SK-N-SH (cell line): ENCODE results near the gene PCP2.

Experiments used
- CHD2 ChIP-seq: fragments of 150-350 bp; IDR thresholded peaks from 2 replicates; pipeline ENCODE4 v1.6.1; 2018; ENCODE audit warnings: low read length; ENCODE audit not compliant: partially characterized antibody
- ELF1 ChIP-seq: IDR thresholded peaks from 2 replicates; pipeline ENCODE4 v1.4.0; 2012
- GATA2 ChIP-seq: sonication (generic); formaldehyde crosslinking; IDR thresholded peaks from 2 replicates; pipeline ENCODE4 v1.5.0; 2020; ENCODE audit warnings: mild to moderate bottlenecking, missing genetic modification reagents
- TAF1 ChIP-seq: IDR thresholded peaks from 2 replicates; pipeline ENCODE4 v1.6.1; 2012; ENCODE audit warnings: low read depth, mild to moderate bottlenecking, low read length, moderate library complexity, borderline replicate concordance
- TF ChIP-seq, protein P1 (sequence below): fragments of 200-600 bp; sonication (generic); IDR thresholded peaks from 2 replicates; pipeline ENCODE4 v1.6.1; 2017; ENCODE audit warnings: antibody characterized with exemption, mild to moderate bottlenecking, moderate library complexity
- TF ChIP-seq, protein P2 (sequence below): IDR thresholded peaks from 2 replicates; pipeline ENCODE4 v1.4.0; 2012; ENCODE audit warnings: low read depth
- TF ChIP-seq, protein P3 (sequence below): IDR thresholded peaks from 2 replicates; pipeline ENCODE4; 2012

DNA sequence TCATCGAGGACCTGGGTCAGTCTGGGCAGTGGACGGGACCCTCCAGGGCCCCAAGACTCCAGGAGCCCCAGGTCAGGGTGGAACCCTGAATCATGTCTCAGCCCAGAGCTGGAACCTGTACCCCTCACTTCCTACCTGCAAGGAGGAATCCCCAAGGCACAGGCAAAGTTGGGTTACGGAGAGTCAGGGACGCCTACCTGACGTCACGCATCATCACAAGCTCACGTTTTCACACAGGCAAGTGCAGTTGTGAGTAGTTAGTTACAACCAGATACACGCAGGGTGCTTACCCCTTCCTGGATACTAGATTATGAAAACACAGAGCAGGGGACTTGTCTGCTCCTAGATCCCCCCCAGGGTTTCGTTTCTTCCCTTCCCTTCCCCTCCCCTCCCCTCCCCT is 37.3 kb upstream of the PCP2 start:
- TF ChIP-seq, protein P1, sequence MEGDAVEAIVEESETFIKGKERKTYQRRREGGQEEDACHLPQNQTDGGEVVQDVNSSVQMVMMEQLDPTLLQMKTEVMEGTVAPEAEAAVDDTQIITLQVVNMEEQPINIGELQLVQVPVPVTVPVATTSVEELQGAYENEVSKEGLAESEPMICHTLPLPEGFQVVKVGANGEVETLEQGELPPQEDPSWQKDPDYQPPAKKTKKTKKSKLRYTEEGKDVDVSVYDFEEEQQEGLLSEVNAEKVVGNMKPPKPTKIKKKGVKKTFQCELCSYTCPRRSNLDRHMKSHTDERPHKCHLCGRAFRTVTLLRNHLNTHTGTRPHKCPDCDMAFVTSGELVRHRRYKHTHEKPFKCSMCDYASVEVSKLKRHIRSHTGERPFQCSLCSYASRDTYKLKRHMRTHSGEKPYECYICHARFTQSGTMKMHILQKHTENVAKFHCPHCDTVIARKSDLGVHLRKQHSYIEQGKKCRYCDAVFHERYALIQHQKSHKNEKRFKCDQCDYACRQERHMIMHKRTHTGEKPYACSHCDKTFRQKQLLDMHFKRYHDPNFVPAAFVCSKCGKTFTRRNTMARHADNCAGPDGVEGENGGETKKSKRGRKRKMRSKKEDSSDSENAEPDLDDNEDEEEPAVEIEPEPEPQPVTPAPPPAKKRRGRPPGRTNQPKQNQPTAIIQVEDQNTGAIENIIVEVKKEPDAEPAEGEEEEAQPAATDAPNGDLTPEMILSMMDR: no peak
- TF ChIP-seq TAF1: no peak
- TF ChIP-seq, protein P2, sequence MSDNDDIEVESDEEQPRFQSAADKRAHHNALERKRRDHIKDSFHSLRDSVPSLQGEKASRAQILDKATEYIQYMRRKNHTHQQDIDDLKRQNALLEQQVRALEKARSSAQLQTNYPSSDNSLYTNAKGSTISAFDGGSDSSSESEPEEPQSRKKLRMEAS: no peak
- no peak for TF ChIP-seq GATA2 (CRISPR knock-in tag)
- no peak for TF ChIP-seq CHD2
- no peak for TF ChIP-seq ELF1
- TF ChIP-seq, protein P3, sequence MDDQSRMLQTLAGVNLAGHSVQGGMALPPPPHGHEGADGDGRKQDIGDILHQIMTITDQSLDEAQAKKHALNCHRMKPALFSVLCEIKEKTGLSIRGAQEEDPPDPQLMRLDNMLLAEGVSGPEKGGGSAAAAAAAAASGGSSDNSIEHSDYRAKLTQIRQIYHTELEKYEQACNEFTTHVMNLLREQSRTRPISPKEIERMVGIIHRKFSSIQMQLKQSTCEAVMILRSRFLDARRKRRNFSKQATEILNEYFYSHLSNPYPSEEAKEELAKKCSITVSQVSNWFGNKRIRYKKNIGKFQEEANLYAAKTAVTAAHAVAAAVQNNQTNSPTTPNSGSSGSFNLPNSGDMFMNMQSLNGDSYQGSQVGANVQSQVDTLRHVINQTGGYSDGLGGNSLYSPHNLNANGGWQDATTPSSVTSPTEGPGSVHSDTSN: no peak
